ENCODE results near the gene KLHDC7A. TPM values are rescaled to one million over a fixed set of nuclear protein-coding genes. Genes with fewer than 3 reads are reported as not detected.
"Not testable (repeated sequence)": the region's sequence is repeated elsewhere in the genome, so short reads cannot be mapped to it uniquely, and the experiment has no call there.

Gene KLHDC7A
- total RNA-seq, 2 donors from 2014 or later: 4.4 to 7.2 TPM

DNA sequence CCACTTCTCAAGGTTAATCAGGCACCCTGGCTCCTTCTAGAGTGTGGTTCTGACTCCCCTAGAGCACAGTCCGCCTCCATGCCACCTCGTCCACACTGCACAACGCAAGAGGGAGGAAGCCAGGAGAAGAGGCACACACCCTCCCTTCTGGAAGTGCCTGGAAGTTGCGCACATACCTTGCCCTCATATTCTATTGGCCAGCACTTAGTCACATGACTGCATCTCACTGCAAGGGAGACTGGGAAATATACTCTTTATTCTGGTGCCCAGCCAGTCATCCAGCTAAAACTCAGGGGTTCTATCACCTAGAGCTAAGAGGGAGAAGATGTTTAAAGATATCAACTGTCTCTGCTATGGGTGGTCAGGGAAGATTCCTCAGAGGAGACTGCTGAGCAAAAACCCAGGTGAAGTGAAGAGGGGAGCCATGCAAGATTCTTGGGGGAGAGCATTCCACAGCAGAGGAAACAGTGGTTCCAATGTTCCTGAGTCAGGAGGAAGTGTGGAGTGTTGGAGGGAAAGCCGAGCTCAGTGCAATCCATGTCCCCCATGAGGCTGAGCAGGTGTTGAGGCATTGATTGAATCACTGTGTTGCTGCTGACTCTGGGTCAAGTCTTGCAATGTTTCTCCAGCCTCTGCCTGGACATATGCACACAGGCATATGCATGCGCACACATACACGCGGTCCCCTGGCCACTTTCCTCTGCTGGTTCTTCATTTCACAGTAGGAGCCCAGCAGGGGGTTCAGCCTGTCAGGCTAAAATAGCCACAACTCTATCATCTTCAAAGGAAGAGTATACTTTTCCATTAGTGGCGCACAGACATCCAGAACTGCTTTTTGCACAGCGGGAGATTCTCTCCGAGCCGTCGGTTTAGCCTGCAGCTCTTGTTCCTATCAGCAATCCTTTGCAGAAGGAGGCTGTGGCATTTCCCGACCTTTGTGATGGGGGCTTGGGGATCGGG lies 22.3 kb upstream of the KLHDC7A start:
- peaks cover 4% of the 10 kb centered on the region for H3K27me3 ChIP-seq (ENCODE audit: control insufficient read depth, insufficient read depth, low read length, poor library complexity, severe bottlenecking)
- H3K9me3 ChIP-seq (ENCODE audit: control insufficient read depth, low read length): no peaks in the 10 kb centered on the region
- no peak overlapping the region for H3K4me3 ChIP-seq (ENCODE audit: low read length)
- Mint-ChIP-seq H3K36me3 (ENCODE audit: low read depth) (no peaks in the 10 kb centered on the region), H3K4me3 (no peak overlapping the region), H3K27ac (no peak overlapping the region), H3K4me1 (no peaks in the 10 kb centered on the region), H3K9me3 (no peaks in the 10 kb centered on the region), H3K27me3 (ENCODE audit: insufficient read depth) (peaks cover 11% of the 10 kb centered on the region)
- 89 to 91% methylated on average over 13 to 15 of the region's 15 CpGs for WGBS, 2 experiments (ENCODE audit: insufficient coverage in 1 of 2, insufficient read length in 1 of 2)
- TF ChIP-seq, protein P1, sequence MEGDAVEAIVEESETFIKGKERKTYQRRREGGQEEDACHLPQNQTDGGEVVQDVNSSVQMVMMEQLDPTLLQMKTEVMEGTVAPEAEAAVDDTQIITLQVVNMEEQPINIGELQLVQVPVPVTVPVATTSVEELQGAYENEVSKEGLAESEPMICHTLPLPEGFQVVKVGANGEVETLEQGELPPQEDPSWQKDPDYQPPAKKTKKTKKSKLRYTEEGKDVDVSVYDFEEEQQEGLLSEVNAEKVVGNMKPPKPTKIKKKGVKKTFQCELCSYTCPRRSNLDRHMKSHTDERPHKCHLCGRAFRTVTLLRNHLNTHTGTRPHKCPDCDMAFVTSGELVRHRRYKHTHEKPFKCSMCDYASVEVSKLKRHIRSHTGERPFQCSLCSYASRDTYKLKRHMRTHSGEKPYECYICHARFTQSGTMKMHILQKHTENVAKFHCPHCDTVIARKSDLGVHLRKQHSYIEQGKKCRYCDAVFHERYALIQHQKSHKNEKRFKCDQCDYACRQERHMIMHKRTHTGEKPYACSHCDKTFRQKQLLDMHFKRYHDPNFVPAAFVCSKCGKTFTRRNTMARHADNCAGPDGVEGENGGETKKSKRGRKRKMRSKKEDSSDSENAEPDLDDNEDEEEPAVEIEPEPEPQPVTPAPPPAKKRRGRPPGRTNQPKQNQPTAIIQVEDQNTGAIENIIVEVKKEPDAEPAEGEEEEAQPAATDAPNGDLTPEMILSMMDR (conservative IDR thresholded peaks at IDR 0.05): no peak
- peaks cover 3% of the 10 kb centered on the region for H3K4me1 ChIP-seq (ENCODE audit: control insufficient read depth, insufficient read depth, low read length)
- no peak overlapping the region for H3K27ac ChIP-seq (ENCODE audit: low read depth, low read length)
- no peak overlapping the region for H3K9ac ChIP-seq (ENCODE audit: extremely low read depth, low read length, poor library complexity, severe bottlenecking)
- DNase-seq: no peak
- no peaks in the 10 kb centered on the region for H3K36me3 ChIP-seq (ENCODE audit: control insufficient read depth, insufficient read depth, low read length)

DNA sequence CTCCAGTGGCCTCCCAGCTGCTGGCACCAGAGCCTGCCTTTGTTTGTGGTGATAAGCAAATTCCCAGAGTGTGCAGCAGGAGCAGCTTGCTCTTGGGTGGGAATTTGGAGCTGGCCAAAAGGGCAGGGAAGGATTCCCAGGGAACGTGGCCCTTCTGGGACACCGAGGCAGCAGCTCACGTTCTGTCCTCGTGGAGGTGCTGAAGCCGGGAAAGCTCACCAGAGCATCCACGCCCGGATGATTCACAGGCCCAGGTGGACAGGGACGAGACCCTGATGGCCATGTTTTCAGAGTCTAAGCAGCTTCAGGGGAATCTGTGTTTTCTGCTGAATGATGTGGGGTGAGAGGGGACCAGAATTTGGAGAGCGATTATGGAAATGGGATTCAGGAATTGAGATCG lies 19.1 kb upstream of the KLHDC7A start:
- Histone ChIP-seq H3K9me3 (ENCODE audit: control insufficient read depth, low read length) (no peaks in the 10 kb centered on the region), H3K27me3 (ENCODE audit: control insufficient read depth, insufficient read depth, low read length, poor library complexity, severe bottlenecking) (peaks cover 4% of the 10 kb centered on the region), H3K36me3 (ENCODE audit: control insufficient read depth, insufficient read depth, low read length) (no peaks in the 10 kb centered on the region), H3K9ac (ENCODE audit: extremely low read depth, low read length, poor library complexity, severe bottlenecking) (no peak overlapping the region), H3K4me1 (ENCODE audit: control insufficient read depth, insufficient read depth, low read length) (peaks cover 3% of the 10 kb centered on the region), H3K4me3 (ENCODE audit: low read length) (no peak overlapping the region), H3K27ac (ENCODE audit: low read depth, low read length) (no peak overlapping the region)
- DNase-seq: no peak
- TF ChIP-seq, protein P1 (conservative IDR thresholded peaks at IDR 0.05): no peak
- no peak overlapping the region for H3K4me3 Mint-ChIP-seq
- peaks cover 6% of the 10 kb centered on the region for H3K27me3 Mint-ChIP-seq (ENCODE audit: insufficient read depth)
- WGBS, 2 experiments (ENCODE audit: insufficient coverage in 1 of 2, insufficient read length in 1 of 2): 87 to 93% methylated on average over 8 to 10 of the region's 10 CpGs
- H3K36me3 Mint-ChIP-seq (ENCODE audit: low read depth): no peaks in the 10 kb centered on the region
- H3K27ac Mint-ChIP-seq: no peak overlapping the region
- no peaks in the 10 kb centered on the region for H3K4me1 Mint-ChIP-seq
- H3K9me3 Mint-ChIP-seq: no peaks in the 10 kb centered on the region

DNA sequence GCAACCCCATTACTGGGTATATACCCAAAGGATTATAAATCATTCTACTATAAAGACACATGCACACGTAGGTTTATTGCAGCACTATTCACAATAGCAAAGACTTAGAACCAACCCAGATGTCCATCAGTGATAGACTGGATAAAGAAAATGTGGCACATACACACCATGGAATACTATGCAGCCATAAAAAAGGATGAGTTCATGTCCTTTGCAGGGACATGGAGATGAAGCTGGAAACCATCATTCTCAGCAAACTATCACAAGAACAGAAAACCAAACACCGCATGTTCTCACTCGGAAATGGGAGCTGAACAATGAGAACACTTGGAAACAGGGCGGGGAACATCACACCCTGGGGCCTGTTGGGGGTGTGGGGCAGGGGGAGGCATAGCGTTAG lies 18.2 kb upstream of the KLHDC7A start:
- not testable (repeated sequence) for H3K9me3 ChIP-seq (ENCODE audit: control insufficient read depth, low read length); H3K36me3 ChIP-seq (ENCODE audit: control insufficient read depth, insufficient read depth, low read length); H3K4me3 ChIP-seq (ENCODE audit: low read length); H3K27me3 ChIP-seq (ENCODE audit: control insufficient read depth, insufficient read depth, low read length, poor library complexity, severe bottlenecking); H3K27ac Mint-ChIP-seq; H3K9me3 Mint-ChIP-seq; H3K9ac ChIP-seq (ENCODE audit: extremely low read depth, low read length, poor library complexity, severe bottlenecking); DNase-seq; H3K36me3 Mint-ChIP-seq (ENCODE audit: low read depth); H3K4me3 Mint-ChIP-seq; H3K27ac ChIP-seq (ENCODE audit: low read depth, low read length); H3K27me3 Mint-ChIP-seq (ENCODE audit: insufficient read depth); H3K4me1 Mint-ChIP-seq; H3K4me1 ChIP-seq (ENCODE audit: control insufficient read depth, insufficient read depth, low read length)
- 88 to 90% methylated on average over 2 to 4 of the region's 5 CpGs for WGBS, 2 experiments (ENCODE audit: insufficient coverage in 1 of 2, insufficient read length in 1 of 2)

Data from endodermal cell (in vitro differentiated cells).